ENCODE data around the gene ZNF512B.

GRCh38 chr20:63959699-63960075 lies 10.0 kb downstream of the ZNF512B start:
- TF ChIP-seq CTCF (IDR thresholded peaks at IDR 0.05): no peak
- no peak for TF ChIP-seq POLR2A (IDR thresholded peaks at IDR 0.05)
